Stimulated activated CD8-positive, alpha-beta memory T cell treated with anti-CD3 and anti-CD28 coated beads, Interleukin-15, amount 100 ng/mL, for 48 hours (primary cell): Measurements from ENCODE around the gene NPDC1.
A peak's percentile ranks its signal among the peaks of the same experiment; 100 is the strongest.
"Not testable (repeated sequence)": the region's sequence is repeated elsewhere in the genome, so short reads cannot be mapped to it uniquely, and the experiment has no call there.

Source experiments
- DNase-seq, 2 donors: peaks; one replicate each; pipeline ENCODE4 v3.0.0-alpha.2; 2020; ENCODE audit warnings: low read depth in 2 of 2

Gene NPDC1

GRCh38 chr9:137012694-137013570, 33.0 kb downstream of the NPDC1 start:
- no peak for DNase-seq

- no peak for DNase-seq
These were observed 33.9 kb downstream of the NPDC1 start for GRCh38 chr9:137011907-137012675.

- DNase-seq, result no peak
These were observed 34.8 kb downstream of the NPDC1 start for GRCh38 chr9:137011156-137011555.

- DNase-seq, result no peak
These were observed 35.8 kb downstream of the NPDC1 start for GRCh38 chr9:137009938-137010732.

- no peak for DNase-seq
These were observed 36.8 kb downstream of the NPDC1 start for GRCh38 chr9:137009217-137009616.

- DNase-seq, result no peak
These were observed 37.7 kb downstream of the NPDC1 start for GRCh38 chr9:137008312-137008711.

- DNase-seq, result no peak
These were observed 38.1 kb downstream of the NPDC1 start for GRCh38 chr9:137007816-137008270.

- DNase-seq, result no peak
These were observed 38.7 kb downstream of the NPDC1 start for GRCh38 chr9:137007108-137007815.

- no peak for DNase-seq
These were observed 39.6 kb downstream of the NPDC1 start for GRCh38 chr9:137006116-137007003.

- not testable (repeated sequence) for DNase-seq
These were observed 41.7 kb downstream of the NPDC1 start for GRCh38 chr9:137004285-137004684.

GRCh38 chr9:137002646-137003041, 43.3 kb downstream of the NPDC1 start:
- no peak for DNase-seq

GRCh38 chr9:137001857-137002645, 43.9 kb downstream of the NPDC1 start:
- no peak for DNase-seq

GRCh38 chr9:137000177-137000930, 45.6 kb downstream of the NPDC1 start:
- peak in 1 of 2 donors; percentile 47 for DNase-seq

GRCh38 chr9:136997830-136998234, 48.1 kb downstream of the NPDC1 start:
- DNase-seq, result no peak

GRCh38 chr9:136997371-136997770, 48.6 kb downstream of the NPDC1 start:
- DNase-seq, result no peak

GRCh38 chr9:136996361-136997292, 49.4 kb downstream of the NPDC1 start, which contains the start of gene CLIC3:
Gene CLIC3 (minus strand): TSS chr9:136996568. CDS start chr9:136996543, 25 bp downstream.
- DNase-seq, result peak in 1 of 2 donors; percentile 24

- no peak for DNase-seq
These were observed 50.1 kb downstream of the NPDC1 start for GRCh38 chr9:136995772-136996311.
